NB4 (cell line): ENCODE results near the gene PRSS38.

Source experiments
- DNase-seq: peaks from one replicate; pipeline ENCODE4 v3.0.0; 2010; ENCODE audit warnings: low read depth
- H3K4me3 ChIP-seq: one replicate; pipeline ENCODE4 v1.5.1; 2011; ENCODE audit warnings: mild to moderate bottlenecking, low read depth, low read length, moderate library complexity
- CTCF ChIP-seq: IDR thresholded peaks from one replicate; pipeline ENCODE4 v1.5.1; 2012; ENCODE audit warnings: low read depth, low read length
- MAX ChIP-seq: IDR thresholded peaks from 2 replicates; pipeline ENCODE4 v1.6.1; 2011; ENCODE audit warnings: low read depth, low read length
- MYC ChIP-seq: IDR thresholded peaks from 2 replicates; pipeline ENCODE4 v1.6.1; 2011; ENCODE audit warnings: low read depth, low read length
- POLR2A ChIP-seq: IDR thresholded peaks from 2 replicates; pipeline ENCODE4 v1.6.1; 2011; ENCODE audit warnings: mild to moderate bottlenecking; ENCODE audit not compliant: insufficient read length; ENCODE audit errors: extremely low read depth

Gene PRSS38

GRCh38 chr1:227777156-227777555, 38.3 kb upstream of the PRSS38 start:
- no peak overlapping the region for H3K4me3 ChIP-seq
- no peak for TF ChIP-seq POLR2A
- TF ChIP-seq MAX = no peak
- no peak for TF ChIP-seq MYC
- TF ChIP-seq CTCF = no peak
- no peak for DNase-seq

- no peak overlapping the region for H3K4me3 ChIP-seq
- TF ChIP-seq POLR2A (no peak), MYC (no peak), CTCF (no peak), MAX (no peak)
- no peak for DNase-seq
Measured at GRCh38 chr1:227777646-227778045, 37.8 kb upstream of the PRSS38 start.

GRCh38 chr1:227778401-227778947, 37.0 kb upstream of the PRSS38 start:
- DNase-seq = no peak

GRCh38 chr1:227779021-227779441, 36.4 kb upstream of the PRSS38 start:
- TF ChIP-seq MAX = no peak
- no peak for TF ChIP-seq CTCF
- no peak for TF ChIP-seq MYC
- TF ChIP-seq POLR2A = no peak
- H3K4me3 ChIP-seq = no peak overlapping the region
- DNase-seq = no peak

More at GRCh38 chr1:227778401-227778947, 37.0 kb upstream of the PRSS38 start:
- no peak overlapping the region for H3K4me3 ChIP-seq
- TF ChIP-seq MAX (no peak), POLR2A (no peak), MYC (no peak), CTCF (no peak)

- DNase-seq = no peak
- no peak overlapping the region for H3K4me3 ChIP-seq
- no peak for TF ChIP-seq POLR2A
- no peak for TF ChIP-seq MAX
- no peak for TF ChIP-seq MYC
- no peak for TF ChIP-seq CTCF
Measured at GRCh38 chr1:227779685-227780084, 35.8 kb upstream of the PRSS38 start.
